PC-3 (cell line): ENCODE data around the gene AP3S2.

Experiments used
- EZH2 ChIP-seq: fragments of 300-600 bp; sonication (generic); IDR thresholded peaks from one replicate; pipeline ENCODE4 v1.6.1; 2017; ENCODE audit warnings: antibody characterized with exemption, mild to moderate bottlenecking, low read length; ENCODE audit not compliant: unreplicated experiment
- EZH2phosphoT487 ChIP-seq: fragments of 300-600 bp; sonication (generic); IDR thresholded peaks from 2 replicates; pipeline ENCODE4 v1.6.1; 2018; ENCODE audit warnings: mild to moderate bottlenecking, antibody characterized with exemption, low read length, borderline replicate concordance
- TF ChIP-seq, protein P1 (sequence below): fragments of 300-600 bp; sonication (generic); conservative IDR thresholded peaks from 2 replicates; pipeline ENCODE4 v1.5.1; 2017; ENCODE audit warnings: antibody characterized with exemption, low read depth, mild to moderate bottlenecking, low read length

GRCh38 chr15:89806559-89807550 lies 86.9 kb downstream of the AP3S2 start:
- TF ChIP-seq, protein P1, sequence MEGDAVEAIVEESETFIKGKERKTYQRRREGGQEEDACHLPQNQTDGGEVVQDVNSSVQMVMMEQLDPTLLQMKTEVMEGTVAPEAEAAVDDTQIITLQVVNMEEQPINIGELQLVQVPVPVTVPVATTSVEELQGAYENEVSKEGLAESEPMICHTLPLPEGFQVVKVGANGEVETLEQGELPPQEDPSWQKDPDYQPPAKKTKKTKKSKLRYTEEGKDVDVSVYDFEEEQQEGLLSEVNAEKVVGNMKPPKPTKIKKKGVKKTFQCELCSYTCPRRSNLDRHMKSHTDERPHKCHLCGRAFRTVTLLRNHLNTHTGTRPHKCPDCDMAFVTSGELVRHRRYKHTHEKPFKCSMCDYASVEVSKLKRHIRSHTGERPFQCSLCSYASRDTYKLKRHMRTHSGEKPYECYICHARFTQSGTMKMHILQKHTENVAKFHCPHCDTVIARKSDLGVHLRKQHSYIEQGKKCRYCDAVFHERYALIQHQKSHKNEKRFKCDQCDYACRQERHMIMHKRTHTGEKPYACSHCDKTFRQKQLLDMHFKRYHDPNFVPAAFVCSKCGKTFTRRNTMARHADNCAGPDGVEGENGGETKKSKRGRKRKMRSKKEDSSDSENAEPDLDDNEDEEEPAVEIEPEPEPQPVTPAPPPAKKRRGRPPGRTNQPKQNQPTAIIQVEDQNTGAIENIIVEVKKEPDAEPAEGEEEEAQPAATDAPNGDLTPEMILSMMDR = no peak
- TF ChIP-seq EZH2phosphoT487 = no peak
- TF ChIP-seq EZH2 = no peak
